BE2C (cell line): ENCODE results near the gene DHRS3.
"Not testable (repeated sequence)": the region's sequence is repeated elsewhere in the genome, so short reads cannot be mapped to it uniquely, and the experiment has no call there.

Source experiments
- DNase-seq: peaks from one replicate; pipeline ENCODE4 v3.0.0-alpha.2; 2020
- H3K27me3 ChIP-seq: fragments of 250-450 bp; sonication (Bioruptor Pico); 2 replicates; pipeline ENCODE4 v1.5.1; 2020; ENCODE audit warnings: mild to moderate bottlenecking
- H3K36me3 ChIP-seq: fragments of 250-450 bp; sonication (Bioruptor Pico); 2 replicates; pipeline ENCODE4 v1.5.1; 2020; ENCODE audit warnings: mild to moderate bottlenecking
- H3K4me1 ChIP-seq: fragments of 250-450 bp; sonication (Bioruptor Pico); 2 replicates; pipeline ENCODE4 v1.5.1; 2020
- H3K4me3 ChIP-seq: 2 replicates; pipeline ENCODE4 v1.5.1; 2011; ENCODE audit warnings: low read depth, low read length
- H3K9me3 ChIP-seq: fragments of 250-450 bp; sonication (Bioruptor Pico); 2 replicates; pipeline ENCODE4 v1.5.1; 2020
- TF ChIP-seq, protein P1 (sequence below): IDR thresholded peaks from 2 replicates; pipeline ENCODE4 v1.5.1; 2012; ENCODE audit warnings: mild to moderate bottlenecking, low read depth, low read length

DHRS3 gene

DNA sequence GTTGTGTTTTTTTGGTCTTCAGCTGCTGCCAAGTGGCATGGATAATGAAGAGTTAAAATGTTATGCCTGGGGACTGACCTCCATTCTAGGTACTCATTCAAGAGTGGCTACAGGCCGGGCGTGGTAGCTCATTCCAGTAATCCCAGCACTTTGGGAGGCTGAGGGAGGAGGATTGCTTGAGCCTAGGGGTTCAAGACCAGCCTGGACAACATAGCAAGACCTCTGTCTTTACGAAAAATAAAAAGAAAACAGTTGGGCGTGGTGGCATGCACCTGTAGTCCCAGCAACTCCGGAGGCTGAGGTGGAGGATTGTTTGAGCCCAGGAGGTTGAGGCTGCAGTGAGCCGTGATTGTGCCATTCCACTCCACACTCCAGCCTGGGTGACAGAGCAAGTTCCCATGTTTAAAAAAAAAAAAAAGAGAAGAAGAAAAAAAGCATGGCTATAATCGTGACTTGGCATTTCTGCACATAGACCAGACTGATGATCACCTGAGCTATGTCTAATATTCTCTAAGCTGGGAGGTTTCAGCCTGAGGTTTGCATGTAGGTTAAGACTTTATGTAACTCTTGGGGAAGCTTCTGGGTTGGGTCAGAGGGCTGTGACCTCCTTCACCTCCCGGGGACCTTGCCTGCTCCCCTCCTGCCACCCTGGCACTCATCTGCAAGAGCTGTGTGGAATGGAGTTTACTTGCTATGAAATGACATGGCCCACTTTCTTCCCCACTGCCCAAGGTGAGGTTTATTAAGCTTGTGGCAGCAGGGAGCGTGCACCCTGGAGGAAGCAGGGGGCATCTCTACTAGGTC is 51.3 kb downstream of the DHRS3 start:
- no peaks in the 10 kb centered on the region for H3K36me3 ChIP-seq
- TF ChIP-seq, protein P1, sequence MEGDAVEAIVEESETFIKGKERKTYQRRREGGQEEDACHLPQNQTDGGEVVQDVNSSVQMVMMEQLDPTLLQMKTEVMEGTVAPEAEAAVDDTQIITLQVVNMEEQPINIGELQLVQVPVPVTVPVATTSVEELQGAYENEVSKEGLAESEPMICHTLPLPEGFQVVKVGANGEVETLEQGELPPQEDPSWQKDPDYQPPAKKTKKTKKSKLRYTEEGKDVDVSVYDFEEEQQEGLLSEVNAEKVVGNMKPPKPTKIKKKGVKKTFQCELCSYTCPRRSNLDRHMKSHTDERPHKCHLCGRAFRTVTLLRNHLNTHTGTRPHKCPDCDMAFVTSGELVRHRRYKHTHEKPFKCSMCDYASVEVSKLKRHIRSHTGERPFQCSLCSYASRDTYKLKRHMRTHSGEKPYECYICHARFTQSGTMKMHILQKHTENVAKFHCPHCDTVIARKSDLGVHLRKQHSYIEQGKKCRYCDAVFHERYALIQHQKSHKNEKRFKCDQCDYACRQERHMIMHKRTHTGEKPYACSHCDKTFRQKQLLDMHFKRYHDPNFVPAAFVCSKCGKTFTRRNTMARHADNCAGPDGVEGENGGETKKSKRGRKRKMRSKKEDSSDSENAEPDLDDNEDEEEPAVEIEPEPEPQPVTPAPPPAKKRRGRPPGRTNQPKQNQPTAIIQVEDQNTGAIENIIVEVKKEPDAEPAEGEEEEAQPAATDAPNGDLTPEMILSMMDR: no peak

DNA sequence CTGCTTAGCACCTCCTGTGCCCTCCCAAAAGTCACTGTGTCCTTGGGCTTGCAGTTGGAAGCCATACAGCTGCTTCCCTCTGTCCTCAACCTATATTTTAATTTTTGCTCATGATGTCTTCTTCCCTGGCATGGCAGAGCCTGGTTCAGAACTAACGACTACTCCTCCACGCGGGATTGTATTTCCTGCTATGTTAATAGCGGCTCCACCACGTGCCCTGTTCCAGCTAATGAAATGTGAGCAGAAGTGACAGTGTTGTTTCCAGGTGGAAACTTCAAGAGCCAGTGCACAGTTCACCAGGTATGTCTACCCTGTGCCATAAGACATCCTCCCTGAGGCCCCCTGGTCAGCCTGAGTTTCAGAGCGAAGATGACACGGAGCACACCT is 52.1 kb downstream of the DHRS3 start:
- Histone ChIP-seq H3K36me3 (no peaks in the 10 kb centered on the region), H3K27me3 (no peaks in the 10 kb centered on the region), H3K4me3 (no peak overlapping the region), H3K9me3 (no peaks in the 10 kb centered on the region), H3K4me1 (no peaks in the 10 kb centered on the region)
- DNase-seq: no peak
- TF ChIP-seq, protein P1: no peak

More for the DNA sequence above, 51.3 kb downstream of the DHRS3 start:
- Histone ChIP-seq H3K9me3 (no peaks in the 10 kb centered on the region), H3K4me1 (no peaks in the 10 kb centered on the region), H3K27me3 (no peaks in the 10 kb centered on the region), H3K4me3 (no peak overlapping the region)
- DNase-seq: no peak

DNA sequence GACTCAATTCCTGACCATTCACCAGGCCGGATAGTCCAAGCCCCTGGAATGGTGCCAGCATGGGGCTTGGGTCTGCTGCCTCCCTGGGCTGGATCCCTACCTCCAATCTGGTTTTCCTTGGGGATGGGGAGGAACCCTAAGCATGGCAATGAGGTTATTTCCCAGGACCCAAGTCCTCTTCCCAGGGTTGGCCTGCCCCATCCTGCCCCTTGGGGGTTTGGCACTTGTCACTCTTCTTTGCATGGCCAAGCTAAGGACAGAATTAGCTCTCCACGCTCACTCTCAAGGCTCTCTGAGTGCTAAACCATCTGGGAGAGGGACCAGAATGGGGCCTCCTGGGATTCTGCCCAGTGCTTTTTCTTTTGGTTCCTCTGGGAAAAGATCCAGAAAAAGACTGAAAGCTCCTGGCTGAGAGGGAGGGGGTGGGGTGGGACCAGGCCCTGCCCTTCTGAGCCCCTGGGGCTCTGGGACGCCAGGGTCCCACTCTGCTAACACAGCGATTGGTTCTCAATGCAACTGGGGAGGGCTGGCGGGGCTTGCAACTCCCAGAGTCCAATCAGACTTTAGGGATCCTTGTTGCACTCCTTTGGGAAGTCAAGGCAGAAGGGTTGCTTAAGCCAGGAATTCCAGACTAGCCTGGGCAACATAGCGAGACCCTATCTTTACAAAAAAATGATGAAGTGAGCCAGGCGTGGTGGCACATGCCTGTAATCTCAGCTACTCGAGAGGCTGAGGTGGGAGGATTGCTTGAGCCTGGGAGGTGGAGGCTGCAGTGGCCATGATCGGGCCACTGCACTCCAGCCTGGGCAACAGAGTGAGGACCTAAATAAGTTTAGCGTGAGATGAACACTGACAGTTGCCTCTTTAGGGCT is 52.7 kb downstream of the DHRS3 start:
- TF ChIP-seq, protein P1: no peak
- no peaks in the 10 kb centered on the region for H3K27me3 ChIP-seq
- H3K4me1 ChIP-seq: no peaks in the 10 kb centered on the region
- no peak for DNase-seq
- H3K4me3 ChIP-seq: no peak overlapping the region
- H3K9me3 ChIP-seq: no peaks in the 10 kb centered on the region
- H3K36me3 ChIP-seq: no peaks in the 10 kb centered on the region

DNA sequence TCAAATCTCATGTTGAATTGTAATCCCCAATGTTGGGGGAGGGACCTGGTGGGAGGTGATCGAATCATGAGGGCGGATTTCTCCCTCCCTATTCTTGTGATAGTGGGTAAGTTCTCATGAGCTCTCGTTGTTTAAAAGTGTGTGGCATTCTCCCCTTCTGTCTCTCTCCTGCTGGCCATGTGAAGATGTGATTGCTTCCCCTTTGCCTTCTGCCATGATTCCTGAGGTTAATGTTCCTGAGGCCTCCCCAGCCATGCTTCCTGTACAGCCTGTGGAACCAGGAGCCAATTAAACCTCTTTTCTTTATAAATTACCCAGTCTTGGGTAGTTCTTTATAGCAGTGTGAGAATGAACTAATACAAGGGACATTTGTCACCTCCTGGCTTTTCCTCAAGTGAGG is 53.8 kb downstream of the DHRS3 start:
- not testable (repeated sequence) for H3K4me1 ChIP-seq, H3K36me3 ChIP-seq, H3K4me3 ChIP-seq, DNase-seq, H3K27me3 ChIP-seq, H3K9me3 ChIP-seq

DNA sequence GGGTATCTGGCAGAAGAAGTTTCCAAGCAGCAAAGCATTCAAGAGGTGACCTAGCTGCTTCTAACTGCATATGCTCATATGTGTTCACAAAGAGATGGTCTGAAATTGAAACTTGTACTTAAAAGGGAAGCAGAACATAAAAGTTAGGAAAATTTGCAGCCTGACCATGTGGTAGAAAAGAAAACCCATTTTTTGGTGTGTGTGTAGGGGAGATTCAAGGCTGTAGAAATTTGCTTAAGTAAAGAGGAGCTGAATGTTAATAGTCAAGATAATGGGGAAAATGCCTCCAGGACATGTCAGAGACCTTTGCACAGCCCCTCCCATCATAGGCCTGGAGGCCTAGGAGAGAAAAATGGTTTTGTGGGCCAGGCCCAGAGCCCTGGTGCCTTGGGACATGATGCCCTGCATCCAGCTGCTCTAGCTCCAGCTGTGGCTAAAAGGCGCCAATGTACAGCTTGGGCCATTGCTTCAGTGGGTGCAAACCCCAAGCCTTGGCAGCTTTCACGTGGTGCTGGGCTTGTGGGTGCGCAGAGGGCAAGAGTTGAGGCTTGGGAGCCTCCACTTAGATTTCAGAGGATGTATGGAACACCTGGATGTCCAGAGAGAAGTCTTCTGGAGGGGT is 54.9 kb downstream of the DHRS3 start:
- no peaks in the 10 kb centered on the region for H3K36me3 ChIP-seq
- TF ChIP-seq, protein P1: no peak
- no peak for DNase-seq

DNA sequence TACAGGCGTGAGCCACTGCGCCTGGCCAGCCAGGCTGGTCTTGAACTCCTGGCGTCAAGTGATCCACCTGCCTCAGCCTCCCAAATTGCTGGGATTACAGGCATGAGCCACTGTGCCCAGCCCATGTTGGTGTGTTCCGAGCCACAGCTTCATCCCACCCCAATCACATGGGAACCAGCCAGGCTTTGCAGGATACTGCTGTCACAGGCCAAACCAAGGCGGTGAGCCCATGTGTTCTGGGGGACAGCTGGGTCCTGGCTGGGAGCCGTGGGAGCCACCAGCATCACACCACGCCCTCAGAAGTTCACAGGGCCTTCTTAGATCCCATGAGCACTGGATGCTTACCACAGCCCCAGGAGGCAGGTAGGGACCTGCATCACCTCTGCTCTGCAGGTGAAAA is 56.9 kb downstream of the DHRS3 start:
- TF ChIP-seq, protein P1: no peak
- no peaks in the 10 kb centered on the region for H3K4me1 ChIP-seq
- H3K9me3 ChIP-seq: no peaks in the 10 kb centered on the region
- H3K4me3 ChIP-seq: no peak overlapping the region
- no peak for DNase-seq
- no peaks in the 10 kb centered on the region for H3K36me3 ChIP-seq
- no peaks in the 10 kb centered on the region for H3K27me3 ChIP-seq

More for the DNA sequence above, 54.9 kb downstream of the DHRS3 start:
- Histone ChIP-seq H3K4me3 (no peak overlapping the region), H3K27me3 (no peaks in the 10 kb centered on the region), H3K9me3 (no peaks in the 10 kb centered on the region), H3K4me1 (no peaks in the 10 kb centered on the region)
